Measurements from ENCODE around the gene PPP1R15B.

The PPP1R15B gene

DNA sequence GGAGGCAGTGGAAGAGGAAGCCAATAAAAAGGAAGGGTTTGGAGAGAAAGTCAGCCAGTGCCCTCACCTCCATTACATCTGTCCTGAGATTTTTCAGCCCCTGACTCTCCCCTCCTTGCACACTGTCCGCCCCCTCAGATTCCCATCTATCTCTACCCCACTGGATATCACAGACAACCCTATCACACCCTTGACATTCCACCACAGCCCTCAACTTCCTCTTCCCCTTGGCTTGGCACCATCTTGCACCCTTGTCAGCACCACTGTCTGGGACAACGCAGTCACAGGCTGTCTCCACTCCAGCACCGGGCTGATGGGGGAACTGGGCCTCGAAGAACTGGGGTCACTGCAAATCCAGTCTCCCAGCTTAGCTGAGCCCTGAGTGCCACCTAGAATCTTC, 37.7 kb downstream of the PPP1R15B start:
- Histone ChIP-seq H3K36me3 (ENCODE audit: control insufficient read depth, insufficient read depth, low read length) (no peaks in the 10 kb centered on the region), H3K9ac (ENCODE audit: low read depth, low read length) (no peak overlapping the region), H3K27me3 (ENCODE audit: control insufficient read depth, insufficient read depth, low read length) (peaks cover 49% of the 10 kb centered on the region), H3K4me3 (ENCODE audit: low read depth, low read length) (no peak overlapping the region), H3K9me3 (ENCODE audit: control insufficient read depth, insufficient read depth, low read length) (no peaks in the 10 kb centered on the region), H3K27ac (ENCODE audit: low read depth, low read length) (no peak overlapping the region), H3K4me1 (ENCODE audit: control insufficient read depth, insufficient read depth, low read length) (0 out of 2 replicates have a peak, but pooled peaks cover 2% of the 10 kb centered on the region)

DNA sequence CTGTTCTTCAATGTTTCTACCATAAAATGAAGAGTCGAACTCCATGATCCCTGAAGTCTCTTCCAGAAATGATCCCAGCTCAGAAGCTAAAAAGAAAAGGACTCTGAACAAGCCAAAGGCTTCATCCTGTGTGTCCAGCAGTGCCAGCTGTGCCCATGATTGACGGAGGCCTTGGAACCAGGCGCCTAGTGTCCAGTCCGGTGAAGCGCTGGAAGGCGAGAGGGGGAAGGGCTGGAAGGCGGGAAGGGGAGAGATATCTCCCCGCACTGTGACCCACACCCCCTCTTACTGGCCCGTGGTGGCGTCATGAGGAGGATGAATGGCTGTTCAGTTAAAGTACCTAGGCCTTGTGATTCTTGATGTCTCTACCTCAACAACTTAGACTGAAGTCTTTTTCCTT, 41.4 kb downstream of the PPP1R15B start:
- no peak overlapping the region for H3K27ac ChIP-seq (ENCODE audit: low read depth, low read length)
- H3K27me3 ChIP-seq (ENCODE audit: control insufficient read depth, insufficient read depth, low read length), result peaks cover 12% of the 10 kb centered on the region
- H3K9ac ChIP-seq (ENCODE audit: low read depth, low read length), result no peak overlapping the region
- no peaks in the 10 kb centered on the region for H3K9me3 ChIP-seq (ENCODE audit: control insufficient read depth, insufficient read depth, low read length)
- H3K4me1 ChIP-seq (ENCODE audit: control insufficient read depth, insufficient read depth, low read length), result no peaks in the 10 kb centered on the region
- H3K36me3 ChIP-seq (ENCODE audit: control insufficient read depth, insufficient read depth, low read length), result no peaks in the 10 kb centered on the region
- H3K4me3 ChIP-seq (ENCODE audit: low read depth, low read length), result no peak overlapping the region

DNA sequence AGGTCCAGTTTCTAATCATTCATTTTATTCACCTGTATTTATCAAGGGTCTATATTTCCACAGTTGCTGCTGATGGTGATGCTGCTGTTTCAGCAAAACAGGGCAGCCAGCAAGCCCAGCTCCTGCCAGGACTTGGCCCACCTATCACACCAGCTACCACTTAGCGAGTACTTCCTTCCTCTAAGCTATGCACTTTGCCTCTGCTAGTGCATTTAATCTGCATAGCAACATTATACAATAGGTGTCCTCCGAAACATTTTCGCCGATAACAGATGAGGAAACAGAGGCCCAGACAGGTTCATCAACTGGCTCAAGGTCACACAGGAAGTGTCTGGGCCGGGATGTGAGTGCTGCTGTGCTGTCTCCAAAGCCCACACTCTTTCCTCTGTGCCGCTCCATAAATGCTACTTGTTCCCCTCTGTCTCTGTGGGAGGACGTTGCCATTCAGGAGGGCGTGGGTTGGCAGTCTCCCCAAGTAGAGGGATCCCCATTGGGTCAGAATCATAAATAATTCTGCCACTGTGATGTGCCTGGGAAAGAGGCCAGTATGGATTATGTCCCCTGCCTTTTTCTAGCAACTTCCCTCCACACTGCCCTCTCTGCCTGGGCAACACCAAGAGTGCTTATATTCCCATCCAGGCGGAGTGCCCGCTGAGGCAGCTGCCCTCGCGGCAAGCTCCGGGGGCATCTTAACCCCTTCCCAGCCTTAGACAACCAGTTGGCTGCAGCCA, 42.5 kb downstream of the PPP1R15B start:
- H3K4me3 ChIP-seq (ENCODE audit: low read depth, low read length), result no peak overlapping the region

DNA sequence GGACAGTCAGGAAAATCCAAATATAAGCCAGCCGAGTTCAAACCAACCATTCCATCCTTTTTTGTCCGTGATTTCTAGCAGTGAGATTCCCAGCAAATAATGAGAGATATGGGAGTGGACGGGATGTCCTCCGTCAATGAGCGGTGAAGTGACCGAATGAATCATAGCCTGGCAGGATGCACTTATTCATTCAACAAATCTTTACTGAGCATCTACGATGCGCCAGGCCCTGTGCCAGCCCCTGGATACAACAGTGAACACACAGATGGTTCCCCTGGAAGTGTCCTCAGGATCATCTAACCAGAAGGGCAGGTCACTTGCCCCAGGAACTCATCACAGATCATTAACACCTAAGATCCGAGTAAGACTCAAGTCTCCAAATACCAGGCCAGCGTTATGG, 43.7 kb downstream of the PPP1R15B start:
- H3K4me1 ChIP-seq (ENCODE audit: control insufficient read depth, insufficient read depth, low read length), result no peaks in the 10 kb centered on the region
- no peak overlapping the region for H3K4me3 ChIP-seq (ENCODE audit: low read depth, low read length)
- H3K36me3 ChIP-seq (ENCODE audit: control insufficient read depth, insufficient read depth, low read length), result no peaks in the 10 kb centered on the region
- no peak overlapping the region for H3K27ac ChIP-seq (ENCODE audit: low read depth, low read length)
- no peak overlapping the region for H3K9ac ChIP-seq (ENCODE audit: low read depth, low read length)
- peaks cover 12% of the 10 kb centered on the region for H3K27me3 ChIP-seq (ENCODE audit: control insufficient read depth, insufficient read depth, low read length)
- no peaks in the 10 kb centered on the region for H3K9me3 ChIP-seq (ENCODE audit: control insufficient read depth, insufficient read depth, low read length)

More for the DNA sequence above, 42.5 kb downstream of the PPP1R15B start:
- Histone ChIP-seq H3K27ac (ENCODE audit: low read depth, low read length) (no peak overlapping the region), H3K9ac (ENCODE audit: low read depth, low read length) (no peak overlapping the region), H3K36me3 (ENCODE audit: control insufficient read depth, insufficient read depth, low read length) (no peaks in the 10 kb centered on the region), H3K9me3 (ENCODE audit: control insufficient read depth, insufficient read depth, low read length) (no peaks in the 10 kb centered on the region), H3K4me1 (ENCODE audit: control insufficient read depth, insufficient read depth, low read length) (no peaks in the 10 kb centered on the region), H3K27me3 (ENCODE audit: control insufficient read depth, insufficient read depth, low read length) (peaks cover 6% of the 10 kb centered on the region)

DNA sequence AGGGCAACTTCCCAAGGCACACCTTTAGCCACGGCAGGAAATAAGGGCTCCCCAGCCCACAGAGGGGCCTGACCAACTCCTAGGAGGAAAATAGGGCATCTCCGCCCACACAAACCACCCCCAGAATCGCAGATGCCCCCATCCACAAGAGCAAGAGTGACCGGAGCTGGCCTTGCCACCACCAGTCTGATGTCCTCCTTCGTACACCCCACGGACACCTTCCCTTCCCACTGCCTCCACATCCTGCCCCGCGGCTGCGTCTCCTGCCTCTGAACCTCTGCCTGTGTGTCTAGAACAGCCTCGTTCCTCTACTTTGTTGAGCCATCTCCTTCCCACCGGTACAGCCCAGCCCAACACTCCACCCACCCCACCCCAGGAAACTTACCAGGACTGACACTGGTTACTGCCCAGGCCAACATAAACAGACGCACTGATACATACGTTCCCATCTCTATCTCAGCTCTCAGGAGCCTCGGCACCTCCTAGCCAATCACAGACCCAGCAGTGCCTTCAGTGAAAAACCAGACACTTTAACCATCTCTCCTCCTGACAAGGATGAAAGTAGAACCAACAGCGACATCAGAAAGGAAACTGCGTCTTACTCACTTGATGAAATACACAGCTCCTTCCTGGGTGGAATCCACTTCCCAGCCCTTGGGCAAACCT, 44.3 kb downstream of the PPP1R15B start:
- H3K9ac ChIP-seq (ENCODE audit: low read depth, low read length), result no peak overlapping the region
- H3K27me3 ChIP-seq (ENCODE audit: control insufficient read depth, insufficient read depth, low read length), result peaks cover 19% of the 10 kb centered on the region
- H3K36me3 ChIP-seq (ENCODE audit: control insufficient read depth, insufficient read depth, low read length), result no peaks in the 10 kb centered on the region
- H3K4me1 ChIP-seq (ENCODE audit: control insufficient read depth, insufficient read depth, low read length), result no peaks in the 10 kb centered on the region
- H3K4me3 ChIP-seq (ENCODE audit: low read depth, low read length), result no peak overlapping the region
- H3K9me3 ChIP-seq (ENCODE audit: control insufficient read depth, insufficient read depth, low read length), result no peaks in the 10 kb centered on the region
- no peak overlapping the region for H3K27ac ChIP-seq (ENCODE audit: low read depth, low read length)

DNA sequence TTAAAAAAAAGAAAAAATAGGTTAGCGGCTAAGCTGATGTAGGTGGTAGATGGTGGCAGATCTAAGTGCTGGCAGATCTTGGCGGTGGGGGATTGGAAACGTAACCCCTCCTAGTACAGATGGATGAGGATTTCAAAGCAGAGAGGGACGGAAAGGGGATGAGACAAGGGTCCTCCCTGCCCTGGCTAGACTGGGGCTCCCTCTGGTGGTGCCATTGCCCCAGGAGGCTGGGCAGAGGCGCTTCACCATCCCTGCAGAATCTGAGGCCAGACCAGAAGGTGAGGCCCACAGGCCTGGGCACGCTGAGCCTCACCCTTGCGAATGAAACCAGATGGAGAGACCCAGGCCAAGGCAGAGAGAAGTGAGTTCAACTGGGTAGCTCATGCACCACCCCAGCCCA, 44.9 kb downstream of the PPP1R15B start:
- H3K27me3 ChIP-seq (ENCODE audit: control insufficient read depth, insufficient read depth, low read length), result peaks cover 21% of the 10 kb centered on the region
- no peaks in the 10 kb centered on the region for H3K4me1 ChIP-seq (ENCODE audit: control insufficient read depth, insufficient read depth, low read length)
- no peak overlapping the region for H3K27ac ChIP-seq (ENCODE audit: low read depth, low read length)
- H3K9me3 ChIP-seq (ENCODE audit: control insufficient read depth, insufficient read depth, low read length), result no peaks in the 10 kb centered on the region
- H3K9ac ChIP-seq (ENCODE audit: low read depth, low read length), result no peak overlapping the region
- no peak overlapping the region for H3K4me3 ChIP-seq (ENCODE audit: low read depth, low read length)
- H3K36me3 ChIP-seq (ENCODE audit: control insufficient read depth, insufficient read depth, low read length), result no peaks in the 10 kb centered on the region

DNA sequence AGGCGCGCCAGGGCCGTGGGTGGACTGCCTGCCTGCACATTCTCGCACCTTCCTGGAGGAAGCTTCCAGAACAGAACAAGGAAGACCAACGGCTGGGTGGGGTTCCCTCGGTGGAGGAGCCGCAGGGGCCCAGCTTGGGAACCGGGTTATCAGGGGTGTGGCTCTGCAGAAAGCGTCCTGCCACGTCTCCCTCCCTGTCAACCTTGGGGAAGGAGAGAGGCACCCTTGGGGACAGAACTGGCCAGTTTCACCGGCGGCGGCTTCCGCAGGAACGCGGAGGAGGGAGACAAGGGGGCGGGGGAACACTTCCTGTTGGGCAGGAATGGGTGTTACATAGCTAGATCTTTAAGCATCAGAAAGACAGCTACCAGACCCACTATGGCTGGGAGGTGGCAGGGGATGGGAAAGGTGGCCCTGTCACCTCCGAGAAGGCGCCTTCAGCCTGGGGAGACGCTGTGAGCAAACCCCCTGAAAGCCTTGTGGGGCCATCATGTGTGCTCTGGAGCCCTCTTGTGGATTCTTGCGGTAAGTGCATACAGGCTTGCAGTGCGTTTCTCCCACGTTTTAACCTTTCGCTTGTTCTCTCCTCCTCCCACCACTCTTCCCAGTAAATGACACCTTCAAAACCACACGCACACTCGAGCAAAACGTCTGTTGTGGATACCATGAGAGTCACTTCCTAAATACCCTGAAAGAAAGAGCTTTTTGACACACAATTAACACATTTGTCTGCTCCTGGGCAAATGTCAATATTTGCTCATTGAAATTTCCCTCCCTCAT, 48.1 kb downstream of the PPP1R15B start:
- Histone ChIP-seq H3K27me3 (ENCODE audit: control insufficient read depth, insufficient read depth, low read length) (peaks cover 20% of the 10 kb centered on the region), H3K4me1 (ENCODE audit: control insufficient read depth, insufficient read depth, low read length) (peaks cover 9% of the 10 kb centered on the region), H3K36me3 (ENCODE audit: control insufficient read depth, insufficient read depth, low read length) (no peaks in the 10 kb centered on the region), H3K27ac (ENCODE audit: low read depth, low read length) (no peak overlapping the region), H3K4me3 (ENCODE audit: low read depth, low read length) (peak overlapping the region; percentile 61), H3K9ac (ENCODE audit: low read depth, low read length) (no peak overlapping the region), H3K9me3 (ENCODE audit: control insufficient read depth, insufficient read depth, low read length) (no peaks in the 10 kb centered on the region)

DNA sequence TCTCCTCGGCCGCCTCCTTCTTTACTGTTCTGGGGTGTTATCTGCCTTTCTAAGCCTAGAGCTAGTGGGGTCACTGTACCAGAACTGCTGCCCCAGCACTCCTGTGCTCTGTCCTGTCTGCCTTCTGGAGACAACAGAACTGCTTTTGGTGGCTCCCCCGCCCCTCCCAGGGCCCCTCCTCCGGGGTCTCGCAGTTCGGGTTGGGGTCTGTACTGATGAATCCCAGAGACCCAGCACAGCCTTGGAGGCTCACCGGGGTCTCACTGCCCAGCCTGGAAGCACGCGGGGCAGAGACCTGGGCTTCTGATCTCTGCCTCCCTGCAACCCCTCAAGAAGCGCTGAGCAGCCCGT, 48.7 kb downstream of the PPP1R15B start:
- no peak overlapping the region for H3K27ac ChIP-seq (ENCODE audit: low read depth, low read length)
- peak overlapping the region; percentile 61 for H3K4me3 ChIP-seq (ENCODE audit: low read depth, low read length)
- H3K9ac ChIP-seq (ENCODE audit: low read depth, low read length), result no peak overlapping the region

DNA sequence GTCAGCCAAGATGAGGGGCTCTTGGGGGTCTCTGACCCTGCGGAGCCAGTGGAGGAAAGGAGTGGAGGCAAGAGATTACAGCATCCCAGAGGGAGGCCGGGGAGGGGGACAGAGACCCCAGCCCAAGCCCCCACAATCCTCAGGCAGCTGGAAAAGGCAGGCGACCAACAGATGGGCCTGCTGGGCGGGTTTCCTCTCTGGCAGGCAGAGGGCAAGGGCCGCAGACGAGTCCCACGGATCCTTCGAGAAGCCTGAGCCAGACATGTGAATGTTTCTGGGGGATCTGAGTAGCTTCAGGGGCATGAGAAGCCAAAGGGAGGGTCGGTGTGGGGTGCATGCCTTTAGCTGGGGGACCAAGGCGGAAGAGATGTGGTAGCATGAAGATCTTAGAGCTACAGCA, 49.8 kb downstream of the PPP1R15B start:
- H3K27ac ChIP-seq (ENCODE audit: low read depth, low read length), result no peak overlapping the region
- no peak overlapping the region for H3K9ac ChIP-seq (ENCODE audit: low read depth, low read length)
- H3K4me3 ChIP-seq (ENCODE audit: low read depth, low read length), result no peak overlapping the region
- H3K36me3 ChIP-seq (ENCODE audit: control insufficient read depth, insufficient read depth, low read length), result no peaks in the 10 kb centered on the region
- peaks cover 20% of the 10 kb centered on the region for H3K4me1 ChIP-seq (ENCODE audit: control insufficient read depth, insufficient read depth, low read length)
- no peaks in the 10 kb centered on the region for H3K9me3 ChIP-seq (ENCODE audit: control insufficient read depth, insufficient read depth, low read length)
- peaks cover 20% of the 10 kb centered on the region for H3K27me3 ChIP-seq (ENCODE audit: control insufficient read depth, insufficient read depth, low read length)

More for the DNA sequence above, 48.7 kb downstream of the PPP1R15B start:
- H3K4me1 ChIP-seq (ENCODE audit: control insufficient read depth, insufficient read depth, low read length), result peaks cover 15% of the 10 kb centered on the region
- H3K27me3 ChIP-seq (ENCODE audit: control insufficient read depth, insufficient read depth, low read length), result peaks cover 20% of the 10 kb centered on the region
- no peaks in the 10 kb centered on the region for H3K9me3 ChIP-seq (ENCODE audit: control insufficient read depth, insufficient read depth, low read length)
- no peaks in the 10 kb centered on the region for H3K36me3 ChIP-seq (ENCODE audit: control insufficient read depth, insufficient read depth, low read length)

DNA sequence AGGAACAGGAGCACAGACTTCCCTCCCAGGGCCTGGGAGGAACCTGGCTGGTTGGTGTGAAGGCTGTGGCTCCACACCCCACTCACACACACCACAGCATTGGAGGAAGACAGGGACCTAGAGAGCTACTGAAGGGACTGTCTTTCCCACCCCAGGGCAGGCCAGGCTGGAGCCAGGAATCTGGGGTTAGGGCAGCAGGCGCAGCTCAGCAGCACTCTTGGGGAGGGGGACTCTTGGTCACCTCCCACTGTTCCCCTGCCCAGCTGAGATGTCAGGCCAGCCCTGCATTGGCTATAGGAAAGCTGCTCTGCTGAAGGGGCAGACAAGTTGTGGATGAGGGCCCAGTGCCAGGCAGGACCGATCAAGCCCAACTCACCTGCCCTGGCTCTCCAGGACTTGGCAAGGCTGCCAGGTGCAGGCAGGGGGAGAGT, 50.3 kb downstream of the PPP1R15B start:
- H3K27ac ChIP-seq (ENCODE audit: low read depth, low read length), result no peak overlapping the region
- H3K9me3 ChIP-seq (ENCODE audit: control insufficient read depth, insufficient read depth, low read length), result no peaks in the 10 kb centered on the region
- no peak overlapping the region for H3K4me3 ChIP-seq (ENCODE audit: low read depth, low read length)
- peaks cover 20% of the 10 kb centered on the region for H3K4me1 ChIP-seq (ENCODE audit: control insufficient read depth, insufficient read depth, low read length)
- no peaks in the 10 kb centered on the region for H3K36me3 ChIP-seq (ENCODE audit: control insufficient read depth, insufficient read depth, low read length)
- peaks cover 20% of the 10 kb centered on the region for H3K27me3 ChIP-seq (ENCODE audit: control insufficient read depth, insufficient read depth, low read length)
- no peak overlapping the region for H3K9ac ChIP-seq (ENCODE audit: low read depth, low read length)

DNA sequence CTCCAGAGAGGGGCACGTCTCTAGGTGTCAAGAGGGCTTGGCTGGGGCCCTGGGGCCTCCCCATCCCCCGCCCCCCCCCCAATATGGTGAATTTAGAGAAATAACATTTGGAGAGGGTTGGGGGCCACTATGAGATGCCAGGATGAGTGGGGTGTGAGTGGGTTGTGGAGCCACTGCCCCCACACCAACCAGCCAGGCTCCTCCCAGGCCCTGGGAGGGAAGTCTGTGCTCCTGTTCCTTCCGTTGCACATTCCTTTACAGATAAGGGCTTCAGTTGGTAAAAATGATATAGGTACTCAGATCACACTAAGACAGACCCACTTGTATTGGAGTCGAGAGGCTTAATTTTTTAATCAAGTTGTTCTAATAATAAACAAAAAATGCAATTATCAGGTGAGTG, 51.3 kb downstream of the PPP1R15B start:
- H3K9ac ChIP-seq (ENCODE audit: low read depth, low read length), result no peak overlapping the region
- H3K4me1 ChIP-seq (ENCODE audit: control insufficient read depth, insufficient read depth, low read length), result peaks cover 20% of the 10 kb centered on the region
- H3K36me3 ChIP-seq (ENCODE audit: control insufficient read depth, insufficient read depth, low read length), result no peaks in the 10 kb centered on the region
- no peaks in the 10 kb centered on the region for H3K9me3 ChIP-seq (ENCODE audit: control insufficient read depth, insufficient read depth, low read length)
- peaks cover 20% of the 10 kb centered on the region for H3K27me3 ChIP-seq (ENCODE audit: control insufficient read depth, insufficient read depth, low read length)
- no peak overlapping the region for H3K27ac ChIP-seq (ENCODE audit: low read depth, low read length)
- H3K4me3 ChIP-seq (ENCODE audit: low read depth, low read length), result no peak overlapping the region
